GM18861 (cell line): ENCODE results near the gene GPR17.

Source experiments
- ATAC-seq: cut with Tn5 transposase; IDR thresholded peaks from one replicate; pipeline ENCODE4 v1.9.1; 2021; ENCODE audit not compliant: unreplicated experiment

The GPR17 gene

GRCh38 chr2:127654084-127654837 is 8.3 kb downstream of the GPR17 start:
- ATAC-seq = no peak

- ATAC-seq = no peak
These were observed 8.9 kb downstream of the GPR17 start for GRCh38 chr2:127654838-127655175.

- no peak for ATAC-seq
These were observed 9.5 kb downstream of the GPR17 start for GRCh38 chr2:127655209-127656073.

GRCh38 chr2:127656569-127657231 is 10.7 kb downstream of the GPR17 start:
- no peak for ATAC-seq

- ATAC-seq = no peak
These were observed 11.3 kb downstream of the GPR17 start for GRCh38 chr2:127657232-127657595.

- ATAC-seq = no peak
These were observed 12.2 kb downstream of the GPR17 start for GRCh38 chr2:127658146-127658545.

GRCh38 chr2:127658641-127659407 is 12.9 kb downstream of the GPR17 start:
- ATAC-seq = no peak

GRCh38 chr2:127659408-127660290 is 13.7 kb downstream of the GPR17 start:
- no peak for ATAC-seq

GRCh38 chr2:127660291-127660578 is 14.3 kb downstream of the GPR17 start:
- ATAC-seq = no peak

- ATAC-seq = no peak
These were observed 15.2 kb downstream of the GPR17 start for GRCh38 chr2:127661072-127661649.

GRCh38 chr2:127661949-127662510 is 16.1 kb downstream of the GPR17 start:
- ATAC-seq = no peak

GRCh38 chr2:127662937-127663565 is 17.1 kb downstream of the GPR17 start:
- ATAC-seq = no peak

GRCh38 chr2:127663566-127664064 is 17.7 kb downstream of the GPR17 start:
- no peak for ATAC-seq

GRCh38 chr2:127664065-127664894 is 18.3 kb downstream of the GPR17 start:
- ATAC-seq = no peak

GRCh38 chr2:127664895-127665225 is 18.9 kb downstream of the GPR17 start:
- ATAC-seq = no peak

- no peak for ATAC-seq
These were observed 19.4 kb downstream of the GPR17 start for GRCh38 chr2:127665267-127665893.

- ATAC-seq = no peak
These were observed 23.1 kb downstream of the GPR17 start for GRCh38 chr2:127669056-127669455.
